Measurements from ENCODE around the gene DACH1.

DACH1 gene

DNA sequence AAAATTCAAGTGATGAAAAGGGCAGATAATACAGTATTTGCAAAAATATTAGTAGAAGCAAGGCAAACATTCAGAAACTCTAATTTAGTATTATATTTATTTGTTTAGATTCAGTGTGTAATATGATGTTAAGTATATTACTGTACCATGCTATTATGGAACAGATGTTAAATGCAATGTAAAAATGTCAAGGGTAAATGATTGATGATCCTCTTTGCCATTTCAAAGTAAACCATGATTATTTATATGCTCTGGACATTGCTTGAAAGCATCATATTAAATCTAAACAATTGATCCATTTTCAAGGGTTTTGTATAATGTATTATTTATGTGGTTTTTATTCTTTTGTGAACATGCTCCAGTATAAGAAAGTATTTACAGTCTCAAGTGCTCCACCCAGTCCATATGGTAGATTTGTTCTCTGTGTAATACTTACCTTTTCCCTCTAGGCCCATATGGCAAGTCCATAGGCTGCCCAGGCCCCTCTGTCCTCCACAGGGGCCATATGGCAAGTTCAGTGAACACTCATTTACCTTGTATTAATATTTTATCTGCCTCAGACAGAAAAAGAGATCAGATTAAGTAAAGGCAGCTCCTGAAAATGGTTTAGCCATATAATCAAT, 353.5 kb downstream of the DACH1 start:
- Histone ChIP-seq H3K18ac (ENCODE audit: low read length) (no peak overlapping the region), H3K14ac (ENCODE audit: low read length) (no peak overlapping the region), H4K91ac (ENCODE audit: low read depth, low read length, poor library complexity) (no peak overlapping the region), H3K4me3 (ENCODE audit: low read length in 2 of 2) (no peak overlapping the region), H2BK120ac (ENCODE audit: low read depth, low read length) (no peak overlapping the region), H4K8ac (ENCODE audit: low read depth, low read length) (no peak overlapping the region), H3K79me1 (ENCODE audit: low read depth, low read length) (no peaks in the 10 kb centered on the region), H3K27ac (replicated peaks; ENCODE audit: low read length) (no peak overlapping the region), H3K4me1 (ENCODE audit: control insufficient read depth in 2 of 2, insufficient read depth in 1 of 2, low read depth in 1 of 2, low read length in 2 of 2) (peaks cover 0 to 5% of the 10 kb centered on the region in 2 donors), H2AK5ac (ENCODE audit: low read depth, low read length) (no peak overlapping the region), H3K36me3 (replicated peaks in 1 of 2; ENCODE audit: control insufficient read depth in 2 of 2, insufficient read depth in 2 of 2, low read length in 2 of 2) (no peaks in the 10 kb centered on the region), H2AFZ (ENCODE audit: low read length) (no peak overlapping the region), H3K27me3 (ENCODE audit: control insufficient read depth in 3 of 3, insufficient read depth in 3 of 3, low read depth in 1 of 3, low read length in 3 of 3) (no peaks in the 10 kb centered on the region), H3K9ac (ENCODE audit: low read depth, low read length, poor library complexity) (no peak overlapping the region), H3K4ac (ENCODE audit: low read length) (no peak overlapping the region), H3K23ac (ENCODE audit: low read depth, low read length, poor library complexity) (no peak overlapping the region), H2BK15ac (ENCODE audit: low read length) (no peak overlapping the region), H2BK12ac (ENCODE audit: low read length) (no peak overlapping the region), H3K9me3 (replicated peaks in 1 of 2; ENCODE audit: control insufficient read depth in 2 of 2, insufficient read depth in 1 of 2, low read depth in 1 of 2, low read length in 2 of 2) (no peaks in the 10 kb centered on the region), H2BK5ac (ENCODE audit: low read length) (no peak overlapping the region), H3K4me2 (ENCODE audit: insufficient read depth, low read length, poor library complexity, severe bottlenecking) (no peak overlapping the region)
- no peak for DNase-seq (ENCODE audit: low spot score)

DNA sequence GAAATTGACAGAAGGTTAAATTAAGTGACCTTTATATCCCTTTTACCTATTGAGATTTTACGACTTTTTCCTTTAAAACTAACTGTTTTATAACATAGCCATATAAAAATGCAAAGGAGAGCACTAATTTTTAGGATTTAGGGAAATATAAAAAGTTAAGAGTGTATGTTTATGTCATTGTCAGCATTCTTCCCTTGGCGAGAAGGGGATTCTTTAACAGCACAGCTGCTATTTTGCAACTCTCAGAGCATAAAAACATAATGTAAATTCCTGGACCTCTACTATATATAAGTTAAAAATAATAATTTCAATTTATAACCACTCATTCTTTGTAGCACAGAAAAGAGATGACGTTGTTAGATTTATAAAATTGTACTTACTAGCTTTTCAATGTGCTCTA, 363.2 kb downstream of the DACH1 start:
- Histone ChIP-seq H3K36me3 (replicated peaks in 1 of 2; ENCODE audit: control insufficient read depth in 2 of 2, insufficient read depth in 2 of 2, low read length in 2 of 2) (no peaks in the 10 kb centered on the region), H2BK15ac (ENCODE audit: low read length) (no peak overlapping the region), H3K9ac (ENCODE audit: low read depth, low read length, poor library complexity) (no peak overlapping the region), H3K9me3 (replicated peaks in 1 of 2; ENCODE audit: control insufficient read depth in 2 of 2, insufficient read depth in 1 of 2, low read depth in 1 of 2, low read length in 2 of 2) (no peaks in the 10 kb centered on the region), H3K27me3 (ENCODE audit: control insufficient read depth in 3 of 3, insufficient read depth in 3 of 3, low read depth in 1 of 3, low read length in 3 of 3) (no peaks in the 10 kb centered on the region), H3K4me1 (ENCODE audit: control insufficient read depth in 2 of 2, insufficient read depth in 1 of 2, low read depth in 1 of 2, low read length in 2 of 2) (no peaks in the 10 kb centered on the region), H3K4me2 (ENCODE audit: insufficient read depth, low read length, poor library complexity, severe bottlenecking) (no peak overlapping the region), H4K91ac (ENCODE audit: low read depth, low read length, poor library complexity) (no peak overlapping the region), H3K23ac (ENCODE audit: low read depth, low read length, poor library complexity) (no peak overlapping the region), H2BK12ac (ENCODE audit: low read length) (no peak overlapping the region), H4K8ac (ENCODE audit: low read depth, low read length) (no peak overlapping the region), H2AK5ac (ENCODE audit: low read depth, low read length) (no peak overlapping the region), H3K18ac (ENCODE audit: low read length) (no peak overlapping the region), H2BK5ac (ENCODE audit: low read length) (no peak overlapping the region), H3K4me3 (ENCODE audit: low read length in 2 of 2) (no peak overlapping the region), H3K79me1 (ENCODE audit: low read depth, low read length) (no peaks in the 10 kb centered on the region), H2BK120ac (ENCODE audit: low read depth, low read length) (no peak overlapping the region), H3K4ac (ENCODE audit: low read length) (no peak overlapping the region), H3K14ac (ENCODE audit: low read length) (no peak overlapping the region), H3K27ac (replicated peaks; ENCODE audit: low read length) (no peak overlapping the region), H2AFZ (ENCODE audit: low read length) (no peak overlapping the region)
- WGBS, 2 donors (ENCODE audit: extremely low coverage in 2 of 2, insufficient read length in 2 of 2, insufficient replicate concordance in 1 of 2), result no CpG with 5 or more reads among the region's 3 CpGs
- DNase-seq (ENCODE audit: low spot score), result no peak

DNA sequence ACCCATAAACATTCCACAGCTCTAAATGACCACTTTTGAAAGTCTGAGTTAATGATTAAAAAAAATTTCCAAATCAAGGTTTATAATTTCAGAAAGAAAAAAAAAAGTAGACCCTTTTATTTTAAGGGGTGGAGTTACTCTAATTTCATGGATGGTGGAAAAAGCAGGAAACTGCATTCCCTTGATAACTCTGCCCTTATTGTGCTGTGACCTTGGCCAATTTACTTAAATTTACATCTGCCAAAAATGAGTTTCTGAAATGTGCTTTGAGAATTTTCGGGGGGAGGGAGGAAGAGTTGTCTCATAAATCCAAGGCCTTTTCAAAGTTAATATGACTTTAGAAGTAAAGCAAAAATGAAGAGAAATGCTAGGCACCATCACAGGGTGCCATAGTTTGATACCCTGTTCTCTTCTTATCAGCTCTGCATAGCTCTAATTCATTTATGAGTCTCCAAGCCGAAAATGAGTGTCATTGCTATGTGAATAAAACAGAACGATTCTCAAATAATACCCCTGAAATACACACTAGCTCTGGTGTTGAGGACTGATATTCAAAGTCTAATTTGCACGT, 367.0 kb downstream of the DACH1 start:
- Histone ChIP-seq H3K4me3 (ENCODE audit: low read length in 2 of 2) (no peak overlapping the region), H2AFZ (ENCODE audit: low read length) (no peak overlapping the region), H4K91ac (ENCODE audit: low read depth, low read length, poor library complexity) (no peak overlapping the region), H3K4me1 (ENCODE audit: control insufficient read depth in 2 of 2, insufficient read depth in 1 of 2, low read depth in 1 of 2, low read length in 2 of 2) (no peaks in the 10 kb centered on the region), H3K9me3 (replicated peaks in 1 of 2; ENCODE audit: control insufficient read depth in 2 of 2, insufficient read depth in 1 of 2, low read depth in 1 of 2, low read length in 2 of 2) (no peaks in the 10 kb centered on the region), H2BK120ac (ENCODE audit: low read depth, low read length) (no peak overlapping the region), H3K4ac (ENCODE audit: low read length) (no peak overlapping the region), H4K8ac (ENCODE audit: low read depth, low read length) (no peak overlapping the region), H2BK12ac (ENCODE audit: low read length) (no peak overlapping the region), H3K4me2 (ENCODE audit: insufficient read depth, low read length, poor library complexity, severe bottlenecking) (no peak overlapping the region), H2AK5ac (ENCODE audit: low read depth, low read length) (no peak overlapping the region), H2BK15ac (ENCODE audit: low read length) (no peak overlapping the region), H3K23ac (ENCODE audit: low read depth, low read length, poor library complexity) (no peak overlapping the region), H3K36me3 (replicated peaks in 1 of 2; ENCODE audit: control insufficient read depth in 2 of 2, insufficient read depth in 2 of 2, low read length in 2 of 2) (no peaks in the 10 kb centered on the region), H3K27ac (replicated peaks; ENCODE audit: low read length) (no peak overlapping the region), H3K27me3 (ENCODE audit: control insufficient read depth in 3 of 3, insufficient read depth in 3 of 3, low read depth in 1 of 3, low read length in 3 of 3) (no peaks in the 10 kb centered on the region), H3K9ac (ENCODE audit: low read depth, low read length, poor library complexity) (no peak overlapping the region), H3K79me1 (ENCODE audit: low read depth, low read length) (no peaks in the 10 kb centered on the region), H3K18ac (ENCODE audit: low read length) (no peak overlapping the region), H2BK5ac (ENCODE audit: low read length) (no peak overlapping the region), H3K14ac (ENCODE audit: low read length) (no peak overlapping the region)
- no CpG with 5 or more reads among the region's 4 CpGs for WGBS, 2 donors (ENCODE audit: extremely low coverage in 2 of 2, insufficient read length in 2 of 2, insufficient replicate concordance in 1 of 2)
- DNase-seq (ENCODE audit: low spot score), result no peak

DNA sequence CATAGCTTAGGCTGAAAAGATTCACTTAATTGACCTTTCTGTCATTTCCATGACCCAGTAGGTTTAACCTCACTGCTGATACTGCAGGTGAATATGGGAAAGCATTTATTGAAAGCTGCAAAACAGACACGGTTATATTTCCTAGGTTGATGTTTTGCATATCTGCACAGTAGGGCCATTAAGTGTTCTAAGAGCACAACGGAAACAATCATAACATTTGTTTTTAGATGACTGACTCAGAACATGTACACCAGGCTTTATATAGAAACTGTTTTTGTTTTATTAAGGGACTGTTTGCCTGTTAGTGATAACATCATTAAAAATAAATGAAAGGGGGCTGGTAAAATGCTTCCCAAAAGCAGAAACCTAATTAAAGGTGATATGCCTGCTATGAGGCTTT, 367.8 kb downstream of the DACH1 start:
- H3K4me2 ChIP-seq (ENCODE audit: insufficient read depth, low read length, poor library complexity, severe bottlenecking), result no peak overlapping the region
- no peak overlapping the region for H2AK5ac ChIP-seq (ENCODE audit: low read depth, low read length)
- H2BK15ac ChIP-seq (ENCODE audit: low read length), result no peak overlapping the region
- no peak overlapping the region for H3K4ac ChIP-seq (ENCODE audit: low read length)
- no peak overlapping the region for H2BK12ac ChIP-seq (ENCODE audit: low read length)
- H3K18ac ChIP-seq (ENCODE audit: low read length), result no peak overlapping the region
- no peak overlapping the region for H2BK120ac ChIP-seq (ENCODE audit: low read depth, low read length)
- no peak overlapping the region for H2BK5ac ChIP-seq (ENCODE audit: low read length)
- H3K9me3 ChIP-seq (replicated peaks in 1 of 2; ENCODE audit: control insufficient read depth in 2 of 2, insufficient read depth in 1 of 2, low read depth in 1 of 2, low read length in 2 of 2), result no peaks in the 10 kb centered on the region
- no peak overlapping the region for H3K4me3 ChIP-seq (ENCODE audit: low read length in 2 of 2)
- no peak overlapping the region for H3K27ac ChIP-seq (replicated peaks; ENCODE audit: low read length)
- no peaks in the 10 kb centered on the region for H3K4me1 ChIP-seq (ENCODE audit: control insufficient read depth in 2 of 2, insufficient read depth in 1 of 2, low read depth in 1 of 2, low read length in 2 of 2)
- H2AFZ ChIP-seq (ENCODE audit: low read length), result no peak overlapping the region
- H3K23ac ChIP-seq (ENCODE audit: low read depth, low read length, poor library complexity), result no peak overlapping the region
- H4K91ac ChIP-seq (ENCODE audit: low read depth, low read length, poor library complexity), result no peak overlapping the region
- H3K27me3 ChIP-seq (ENCODE audit: control insufficient read depth in 3 of 3, insufficient read depth in 3 of 3, low read depth in 1 of 3, low read length in 3 of 3), result no peaks in the 10 kb centered on the region
- H4K8ac ChIP-seq (ENCODE audit: low read depth, low read length), result no peak overlapping the region
- WGBS, 2 donors (ENCODE audit: extremely low coverage in 2 of 2, insufficient read length in 2 of 2, insufficient replicate concordance in 1 of 2), result no CpG with 5 or more reads among the region's 2 CpGs
- no peak overlapping the region for H3K9ac ChIP-seq (ENCODE audit: low read depth, low read length, poor library complexity)
- no peaks in the 10 kb centered on the region for H3K36me3 ChIP-seq (replicated peaks in 1 of 2; ENCODE audit: control insufficient read depth in 2 of 2, insufficient read depth in 2 of 2, low read length in 2 of 2)
- no peak for DNase-seq (ENCODE audit: low spot score)
- H3K79me1 ChIP-seq (ENCODE audit: low read depth, low read length), result no peaks in the 10 kb centered on the region
- no peak overlapping the region for H3K14ac ChIP-seq (ENCODE audit: low read length)
